Eye (tissue), 1 donor: ENCODE data around the gene ZNF766.
A peak's percentile ranks its signal among the peaks of the same experiment; 100 is the strongest.
"Not testable (repeated sequence)": the region's sequence is repeated elsewhere in the genome, so short reads cannot be mapped to it uniquely, and the experiment has no call there.

Experiments
- DNase-seq: peaks from one replicate; pipeline ENCODE4 v3.0.0-alpha.2; 2015

Gene ZNF766

DNA sequence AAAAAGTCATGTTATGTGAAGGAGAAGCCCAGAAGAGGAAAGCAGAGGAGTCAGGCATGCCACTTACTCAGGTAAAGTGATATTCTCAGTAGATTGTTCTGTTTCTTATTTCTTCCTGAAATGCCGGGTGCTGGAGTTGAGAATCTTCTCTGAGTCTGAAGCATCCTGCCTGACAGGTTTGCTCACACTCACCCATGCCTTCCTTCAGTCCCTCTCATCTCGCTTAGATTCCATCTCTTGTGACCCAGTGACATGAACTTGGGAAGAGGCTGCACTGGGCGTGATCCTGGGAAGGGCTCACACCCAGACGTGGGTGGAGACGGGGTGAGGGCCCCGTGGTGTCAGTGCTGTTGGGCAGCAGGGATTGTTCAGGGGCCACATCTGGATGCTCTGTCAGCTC, 8.1 kb downstream of the ZNF766 start:
- no peak for DNase-seq

DNA sequence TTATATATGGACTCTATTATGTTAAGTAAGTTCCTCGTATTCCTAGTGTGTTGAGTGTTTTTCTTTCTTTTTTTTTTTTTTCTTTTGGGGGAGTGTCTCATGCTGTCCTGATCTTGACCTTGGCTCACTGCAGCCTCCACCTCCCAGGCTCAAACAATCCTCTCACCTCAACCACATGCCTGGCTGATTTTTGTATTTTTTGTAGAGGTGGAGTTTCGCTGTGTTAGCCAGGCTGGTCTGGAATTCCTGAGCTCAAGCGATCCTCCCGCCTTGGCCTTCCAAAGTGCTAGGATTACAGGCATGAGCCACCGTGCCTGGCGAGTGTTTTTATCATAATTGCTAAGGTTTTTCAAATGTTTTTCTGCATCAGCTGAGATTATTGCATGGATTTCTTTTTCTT, 16.9 kb downstream of the ZNF766 start:
- no peak for DNase-seq

DNA sequence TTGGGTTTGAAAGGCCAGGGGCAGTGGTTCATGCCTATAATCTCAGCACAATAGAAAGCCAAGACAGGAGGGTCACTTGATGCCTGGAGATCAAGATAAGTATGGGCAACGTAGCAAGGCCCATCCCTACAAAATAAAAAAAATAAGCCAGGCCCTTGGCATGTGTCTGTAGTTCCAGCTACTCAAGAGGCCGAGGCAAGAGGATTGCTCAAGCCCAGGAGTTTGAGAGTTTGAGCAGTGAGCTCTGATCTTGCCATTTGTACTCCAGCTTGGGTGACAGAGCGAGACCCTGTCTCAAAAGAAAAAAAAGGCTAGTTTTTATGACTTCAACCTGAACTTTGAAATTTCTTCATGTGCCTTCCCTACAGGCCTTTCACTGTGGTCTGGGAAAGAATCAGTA, 22.4 kb downstream of the ZNF766 start:
- no peak for DNase-seq

DNA sequence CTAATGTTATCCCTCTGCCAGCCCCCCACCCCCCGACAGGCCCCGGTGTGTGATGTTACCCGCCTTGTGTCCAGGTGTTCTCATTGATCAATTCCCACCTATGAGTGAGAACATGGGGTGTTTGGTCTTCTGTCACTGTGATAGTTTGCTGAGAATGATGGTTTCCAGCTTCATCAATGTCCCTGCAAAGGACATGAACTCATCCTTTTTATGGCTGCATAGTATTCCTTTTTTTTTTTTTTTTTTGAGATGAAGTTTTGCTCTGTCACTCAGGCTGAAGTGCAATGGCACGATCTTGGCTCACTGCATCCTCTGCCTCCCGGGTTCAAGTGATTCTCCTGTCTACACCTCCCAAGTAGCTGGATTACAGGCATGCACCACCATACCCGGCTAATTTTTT, 23.6 kb downstream of the ZNF766 start:
- DNase-seq = not testable (repeated sequence)

DNA sequence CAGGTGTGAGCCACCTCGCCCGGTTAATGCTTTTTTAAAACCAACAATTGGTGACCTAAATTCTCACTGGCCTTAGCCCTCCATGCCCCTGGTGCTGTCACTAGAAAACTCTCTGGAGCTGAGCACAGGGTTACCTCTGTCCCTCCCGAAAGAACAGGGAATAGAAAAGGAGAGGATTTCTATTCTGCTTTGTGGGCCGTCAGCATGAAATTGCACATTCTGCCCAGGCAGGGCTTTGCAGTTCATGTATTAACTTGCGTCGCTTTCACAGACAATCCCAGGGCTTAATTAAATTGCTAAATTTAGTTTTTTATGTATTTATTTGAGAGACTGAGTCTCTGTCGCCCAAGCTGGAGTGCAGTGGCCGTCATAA, 27.0 kb downstream of the ZNF766 start:
- DNase-seq = no peak

DNA sequence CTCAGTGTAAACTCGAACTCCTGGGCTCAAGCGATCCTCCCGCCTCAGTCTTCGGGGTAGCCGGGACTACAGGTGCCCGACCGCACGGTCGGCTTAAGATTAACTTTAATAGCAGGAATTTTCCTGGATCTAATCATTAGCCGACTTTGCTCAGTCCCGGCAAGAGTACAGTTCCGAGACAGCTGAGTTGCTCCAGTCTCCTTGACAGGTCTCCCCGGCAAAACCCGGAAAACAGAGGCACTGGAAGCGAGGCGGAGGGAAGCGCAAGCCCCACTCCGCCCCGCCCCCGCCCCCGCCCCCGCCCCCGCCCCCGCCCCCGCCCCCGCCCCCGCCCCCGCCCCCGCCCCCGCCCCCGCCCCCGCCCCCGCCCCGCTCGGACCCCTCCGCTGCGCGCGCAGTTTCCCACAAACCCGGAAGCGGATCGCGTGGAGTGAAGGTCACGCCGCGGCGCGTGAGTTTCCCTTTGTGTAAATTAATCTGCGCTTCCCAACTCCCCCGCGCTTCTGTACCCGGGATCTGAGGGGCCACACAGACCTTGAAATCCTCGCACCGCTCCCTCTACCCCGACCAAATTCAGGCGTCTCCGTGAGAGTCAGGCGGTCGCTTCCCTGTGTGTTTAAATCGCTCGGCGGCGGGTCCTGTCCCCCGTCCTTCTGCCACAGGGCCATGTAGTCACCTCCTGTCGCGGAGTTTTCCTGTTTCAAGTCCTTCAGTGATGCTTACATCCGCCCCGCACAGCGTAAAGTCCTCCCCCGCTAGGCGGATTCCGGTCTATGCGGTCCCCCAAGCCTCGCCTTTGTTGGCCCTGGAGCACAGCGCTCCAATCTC, 27.6 kb downstream of the ZNF766 start, which contains the start of gene ZNF480:
ZNF480 (plus strand) TSS at position 397 of the 828 bp plus-strand sequence. CDS start 3,244 bp downstream, outside the sequence.
- peak; percentile 95 for DNase-seq

DNA sequence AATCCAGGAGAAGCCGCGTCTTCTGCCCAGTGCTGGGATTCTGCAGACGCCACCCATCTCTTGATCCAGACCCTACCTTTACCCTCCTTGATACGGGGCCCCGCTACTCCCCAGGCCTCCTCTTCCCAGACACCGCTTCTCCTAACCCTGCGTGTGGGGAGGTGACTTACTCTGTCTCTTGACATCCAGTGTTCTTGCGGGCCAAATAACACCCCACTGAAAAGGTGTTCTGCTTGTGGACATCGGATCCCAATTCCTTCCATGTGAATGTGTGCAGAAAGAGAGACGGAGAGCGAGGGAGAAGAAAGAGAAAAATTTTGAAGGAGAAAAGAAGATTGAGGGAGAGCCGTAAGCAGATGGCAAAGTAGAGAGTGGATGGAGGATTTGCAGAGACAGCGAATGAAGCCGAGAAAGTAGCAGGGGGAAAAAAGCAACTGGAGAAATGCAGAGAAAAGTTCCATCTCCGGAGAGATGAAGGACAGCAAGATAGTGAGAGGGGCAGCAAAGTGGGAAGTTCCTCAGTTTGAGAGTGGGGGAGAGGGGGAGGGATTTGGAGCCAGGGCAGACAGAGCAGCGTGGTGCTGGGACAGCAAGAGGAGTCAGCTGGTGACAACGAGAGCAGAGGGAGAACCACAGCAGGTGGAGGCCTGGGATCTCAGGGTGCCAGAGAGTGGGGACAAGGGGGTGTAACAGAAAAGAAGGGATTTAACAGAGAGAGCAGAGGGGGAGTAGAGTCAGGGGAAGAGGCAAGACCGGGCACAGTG, 28.4 kb downstream of the ZNF766 start:
- DNase-seq = no peak

DNA sequence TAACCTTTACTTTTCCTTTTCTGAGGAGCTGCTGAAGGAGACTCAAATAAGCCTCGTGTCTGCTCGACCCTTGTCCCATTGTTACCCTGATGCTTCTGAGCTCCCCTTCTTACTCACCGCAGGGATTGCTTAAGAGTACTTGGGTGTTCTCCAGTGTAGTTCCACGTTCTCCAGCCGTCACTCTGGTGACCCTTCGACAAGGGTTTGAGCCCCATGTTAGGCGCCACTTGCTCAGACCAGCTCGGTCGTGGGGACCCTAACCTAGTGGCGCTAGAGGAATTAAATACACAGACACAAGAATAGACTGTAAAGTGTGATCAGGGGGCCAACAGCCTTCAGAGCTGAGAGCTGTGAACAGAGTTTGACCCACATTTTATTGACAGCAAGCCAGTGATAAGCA, 37.9 kb downstream of the ZNF766 start:
- DNase-seq = peak; percentile 54

DNA sequence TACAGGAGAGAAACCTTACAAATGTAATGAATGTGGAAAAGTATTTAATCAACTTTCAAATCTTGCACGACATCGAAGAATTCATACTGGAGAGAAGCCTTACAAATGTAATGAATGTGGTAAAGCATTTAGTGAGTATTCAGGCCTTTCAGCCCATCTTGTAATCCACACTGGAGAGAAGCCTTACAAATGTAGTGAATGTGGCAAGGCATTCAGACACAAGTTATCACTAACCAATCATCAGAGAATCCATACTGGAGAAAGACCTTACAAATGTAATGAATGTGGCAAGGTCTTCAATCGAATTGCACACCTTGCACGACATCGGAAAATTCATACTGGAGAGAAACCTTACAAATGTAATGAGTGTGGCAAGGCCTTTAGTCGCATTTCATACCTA, 53.0 kb downstream of the ZNF766 start:
- no peak for DNase-seq

DNA sequence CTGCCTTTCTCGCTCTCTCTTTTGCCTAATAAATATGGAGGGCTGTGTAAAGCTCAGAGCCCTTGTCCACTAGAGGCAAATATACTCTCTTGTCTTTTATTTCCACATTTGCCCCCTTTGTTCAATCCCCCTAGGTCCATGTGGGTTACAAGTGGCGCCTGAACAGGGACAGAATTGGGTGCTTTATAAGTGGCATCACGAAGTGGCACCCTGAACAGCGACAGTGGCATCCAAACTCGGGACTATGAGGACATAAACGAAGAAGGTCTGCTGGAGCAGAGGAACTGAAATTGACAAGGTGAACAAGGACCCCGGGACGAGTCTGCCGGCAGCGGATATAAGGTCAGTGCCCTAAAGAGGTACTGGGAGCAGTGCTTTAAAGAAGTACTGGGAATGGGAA, 62.4 kb downstream of the ZNF766 start:
- no peak for DNase-seq

DNA sequence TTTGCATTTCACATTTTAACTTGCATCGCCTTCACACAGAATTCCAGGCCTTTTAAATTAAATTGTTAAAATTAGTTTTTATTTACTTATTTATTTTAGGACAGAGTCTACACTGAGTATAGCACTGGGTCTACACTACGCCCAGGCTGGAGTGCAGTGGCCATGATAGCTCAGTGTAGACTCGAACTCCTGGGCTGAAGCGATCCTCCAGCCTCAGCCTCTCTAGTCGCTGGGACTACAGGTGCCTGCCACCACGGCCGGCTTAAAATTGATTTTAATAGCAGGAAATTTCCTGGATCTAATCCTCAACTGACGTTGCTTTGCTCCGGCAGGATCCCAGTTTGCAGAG, 66.4 kb downstream of the ZNF766 start:
- DNase-seq = no peak

DNA sequence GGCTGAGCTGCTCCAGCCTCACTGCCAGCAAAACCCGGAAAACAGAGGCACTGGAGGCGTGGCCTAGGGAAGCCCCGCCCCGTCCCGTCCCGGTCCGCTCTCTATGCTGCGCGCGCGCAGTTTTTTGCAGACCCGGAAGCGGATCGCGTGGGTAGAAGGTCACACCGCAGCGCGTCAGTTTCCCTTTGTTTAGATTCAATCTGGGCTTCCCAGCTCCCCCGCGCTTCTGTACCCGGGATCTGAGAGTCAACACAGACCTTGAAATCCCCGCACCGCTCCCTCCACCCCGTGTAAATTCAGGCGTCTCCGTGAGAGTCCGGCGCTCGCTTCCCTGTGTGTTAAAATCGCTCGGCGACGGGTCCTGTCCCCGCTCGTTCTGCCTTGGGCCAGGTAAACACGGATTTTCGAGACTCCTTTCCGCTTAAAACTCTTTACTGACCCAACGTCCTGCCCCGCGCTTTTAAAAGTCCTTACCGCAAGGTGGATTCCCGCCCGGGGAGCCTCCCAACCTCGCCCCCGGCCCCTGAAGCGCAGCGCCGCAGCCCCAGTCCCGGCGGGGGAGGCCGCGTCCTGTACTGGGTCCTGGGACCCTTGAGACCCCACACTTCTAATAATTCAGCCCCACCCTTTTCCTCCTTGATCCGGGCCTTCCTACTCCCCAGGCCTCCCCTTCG, 66.9 kb downstream of the ZNF766 start, which contains the start of gene ZNF610:
ZNF610 (plus strand) TSS at position 127 of the 674 bp plus-strand sequence. CDS start 12,930 bp downstream, outside the sequence.
- DNase-seq = peak; percentile 97

DNA sequence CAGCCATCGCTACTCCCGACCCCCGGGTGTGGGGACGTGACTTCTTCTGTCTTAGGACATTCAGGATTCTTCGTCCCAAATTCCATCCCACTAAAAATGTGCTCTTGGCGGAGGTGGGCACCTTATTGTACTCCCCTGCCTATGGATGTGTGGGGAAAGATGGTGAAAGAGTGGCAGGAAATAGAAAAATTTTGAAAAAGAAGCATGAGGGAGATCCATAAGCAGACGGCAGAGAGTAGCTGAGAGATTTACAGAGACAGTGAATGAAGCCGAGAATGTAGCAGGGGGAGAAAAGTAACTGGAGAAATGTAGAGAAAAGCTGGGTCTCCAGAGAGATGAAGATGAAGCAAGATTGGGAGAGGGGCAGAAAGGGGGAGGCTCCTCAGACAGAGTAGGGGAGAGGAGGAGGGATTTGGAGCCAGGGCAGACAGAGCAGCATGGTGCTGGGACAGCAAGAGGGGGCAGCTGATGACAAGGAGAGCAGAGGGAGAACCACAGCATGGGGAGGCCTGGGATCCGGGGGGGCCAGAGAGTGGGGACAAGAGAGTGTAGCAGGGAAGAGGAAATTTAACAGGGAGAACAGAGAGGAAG, 67.5 kb downstream of the ZNF766 start:
- DNase-seq = peak; percentile 70

DNA sequence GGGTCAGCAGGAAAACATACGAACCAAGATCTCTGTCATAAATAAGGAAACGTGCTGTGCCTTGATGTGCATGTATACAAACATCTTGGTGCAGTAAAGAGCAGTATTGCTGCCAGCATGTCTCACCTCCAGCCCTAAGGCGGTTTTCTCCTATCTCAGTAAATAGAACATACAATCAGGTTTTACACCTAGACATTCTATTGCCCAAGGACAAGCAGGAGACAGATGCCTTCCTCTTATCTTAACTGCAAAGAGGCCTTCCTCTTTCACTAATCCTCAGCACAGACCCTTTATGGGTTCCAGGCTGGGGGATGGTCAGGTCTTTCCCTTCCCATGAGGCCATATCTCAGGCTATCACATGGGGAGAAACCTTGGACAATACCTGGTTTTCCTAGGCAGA, 69.6 kb downstream of the ZNF766 start:
- DNase-seq = not testable (repeated sequence)

DNA sequence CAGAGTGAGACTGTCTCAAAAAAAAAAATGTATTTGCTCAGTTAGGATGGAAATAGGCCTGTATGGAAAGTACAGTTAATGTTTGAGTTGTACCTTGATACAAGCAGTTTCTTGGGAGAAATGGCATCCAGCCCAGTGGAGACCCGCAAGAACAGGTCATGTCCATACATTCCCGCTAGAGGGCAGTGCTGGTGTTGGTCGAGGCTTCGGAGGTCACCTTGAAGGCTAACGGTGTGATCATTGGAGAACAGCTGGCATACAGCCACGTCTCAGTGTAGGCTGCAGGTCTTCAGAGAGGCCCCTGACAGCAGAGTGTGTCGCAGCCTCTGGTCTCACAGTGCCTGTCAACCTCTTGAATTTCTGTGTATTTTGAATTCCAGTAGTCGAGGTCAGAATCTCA, 74.2 kb downstream of the ZNF766 start:
- DNase-seq = peak; percentile 93

DNA sequence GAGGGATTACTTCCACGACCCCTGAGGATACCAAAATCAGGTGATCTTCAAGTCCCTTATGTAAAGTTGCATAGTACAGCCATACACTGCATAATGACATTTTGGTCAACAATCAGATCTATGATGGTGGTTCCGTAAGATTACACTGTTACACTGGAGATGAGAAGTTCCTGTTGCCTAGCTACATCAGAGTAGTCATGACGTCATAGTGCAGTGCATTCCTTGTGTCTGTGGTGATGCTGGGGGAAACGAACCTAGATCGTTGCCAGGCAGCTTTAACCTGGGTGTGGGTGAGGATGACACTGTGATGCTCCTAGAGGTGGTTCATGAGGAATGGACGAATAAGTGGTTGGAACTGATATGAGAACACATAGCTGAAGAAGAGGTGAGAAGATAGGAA, 75.8 kb downstream of the ZNF766 start:
- DNase-seq = no peak
